ENCODE data around the gene FOXQ1.

DNA sequence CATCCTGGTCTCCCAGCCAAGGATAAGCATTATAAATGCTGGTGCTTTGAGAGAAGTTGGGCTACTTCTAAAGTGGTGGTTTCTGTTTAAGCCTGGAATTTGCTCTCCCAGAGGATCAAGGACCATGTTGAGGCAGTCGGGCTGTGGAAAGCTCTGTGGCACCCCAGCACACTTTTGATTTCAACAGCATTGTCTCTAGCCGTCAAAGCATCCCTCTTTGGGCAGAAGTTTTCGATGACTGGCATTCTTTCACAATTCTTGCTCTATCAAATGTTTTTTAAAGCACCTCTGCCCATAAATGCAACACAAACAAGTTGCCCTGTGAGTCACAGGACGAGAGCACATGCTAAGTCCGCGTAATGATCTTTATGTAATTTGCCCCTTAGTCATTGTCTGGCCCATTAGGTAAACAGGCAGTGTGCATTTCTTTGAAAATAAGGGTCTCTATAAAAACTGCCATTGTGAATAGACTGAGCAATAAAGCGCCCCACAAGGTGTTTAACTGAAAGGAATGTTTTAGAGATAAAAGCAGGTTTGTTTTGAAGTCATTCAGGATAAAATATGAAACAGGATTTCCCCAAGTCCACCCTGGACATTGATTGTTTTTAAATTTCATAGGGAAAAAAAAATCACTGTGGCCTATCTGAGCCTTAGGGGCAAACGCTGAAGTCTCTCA lies 44.7 kb upstream of the FOXQ1 start:
- TF ChIP-seq, protein P1, sequence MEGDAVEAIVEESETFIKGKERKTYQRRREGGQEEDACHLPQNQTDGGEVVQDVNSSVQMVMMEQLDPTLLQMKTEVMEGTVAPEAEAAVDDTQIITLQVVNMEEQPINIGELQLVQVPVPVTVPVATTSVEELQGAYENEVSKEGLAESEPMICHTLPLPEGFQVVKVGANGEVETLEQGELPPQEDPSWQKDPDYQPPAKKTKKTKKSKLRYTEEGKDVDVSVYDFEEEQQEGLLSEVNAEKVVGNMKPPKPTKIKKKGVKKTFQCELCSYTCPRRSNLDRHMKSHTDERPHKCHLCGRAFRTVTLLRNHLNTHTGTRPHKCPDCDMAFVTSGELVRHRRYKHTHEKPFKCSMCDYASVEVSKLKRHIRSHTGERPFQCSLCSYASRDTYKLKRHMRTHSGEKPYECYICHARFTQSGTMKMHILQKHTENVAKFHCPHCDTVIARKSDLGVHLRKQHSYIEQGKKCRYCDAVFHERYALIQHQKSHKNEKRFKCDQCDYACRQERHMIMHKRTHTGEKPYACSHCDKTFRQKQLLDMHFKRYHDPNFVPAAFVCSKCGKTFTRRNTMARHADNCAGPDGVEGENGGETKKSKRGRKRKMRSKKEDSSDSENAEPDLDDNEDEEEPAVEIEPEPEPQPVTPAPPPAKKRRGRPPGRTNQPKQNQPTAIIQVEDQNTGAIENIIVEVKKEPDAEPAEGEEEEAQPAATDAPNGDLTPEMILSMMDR (IDR thresholded peaks at IDR 0.05; ENCODE audit: borderline replicate concordance, extremely low read depth, low read length, poor library complexity, severe bottlenecking) = no peak
- no peak for TF ChIP-seq EZH2 (IDR thresholded peaks at IDR 0.05; ENCODE audit: borderline replicate concordance, low read depth, low read length, severe bottlenecking)

Data from DND-41 (cell line).